A549 (cell line): ENCODE results near the gene RBL1. TPM values are rescaled to one million over a fixed set of nuclear protein-coding genes. Genes with fewer than 3 reads are reported as not detected.
A peak's percentile ranks its signal among the peaks of the same experiment; 100 is the strongest.
"Not testable (repeated sequence)": the region's sequence is repeated elsewhere in the genome, so short reads cannot be mapped to it uniquely, and the experiment has no call there.

ENCODE experiments used
- ATAC-seq, 2 experiments: fragments of 200-7000 bp in 1 of 2; fragments of >200 bp in 1 of 2; cut with Nextera tagmentation in 1 of 2; cut with Tn5 transposase in 1 of 2; 3 replicates each; pipeline versions ENCODE4 v1.8.0 to v1.9.1; 2018 to 2020; ENCODE audit warnings: mild to moderate bottlenecking in 1 of 2, moderate library complexity in 1 of 2
- CTCF ChIA-PET: fragments of 300-600 bp; sonication (Branson Sonifier 250); formaldehyde crosslinking; extraction: SDS; loops from one replicate; lab custom pipeline; 2021; ENCODE audit warnings: antibody characterized with exemption, inconsistent platforms; lab: Yijun Ruan, JAX
- POLR2A ChIA-PET: fragments of 350-600 bp; formaldehyde crosslinking; extraction: SDS; loops from one replicate; lab custom pipeline; 2021; ENCODE audit warnings: antibody characterized with exemption, inconsistent platforms; lab: Yijun Ruan, JAX
- DNase-seq, 2 experiments: peaks; one replicate each; pipeline versions ENCODE4 v3.0.0 to v3.0.0-alpha.2; 2011 to 2016; ENCODE audit warnings: low read depth in 1 of 2, low spot score in 1 of 2
- FAIRE-seq: peaks from 2 replicates; lab custom pipeline; 2011; peaks lifted over from hg19 to GRCh38; lab: Jason Lieb, UNC
- H3K27ac ChIP-seq, 2 experiments: fragments of >200 bp; sonication (Bioruptor Twin); formaldehyde crosslinking; 3 replicates each; pipeline ENCODE4 v1.5.1; 2016 to 2017
- H3K4me1 ChIP-seq: fragments of >200 bp; sonication (Bioruptor Twin); formaldehyde crosslinking; 3 replicates; pipeline ENCODE4 v1.6.1; 2016
- H3K4me2 ChIP-seq: fragments of >200 bp; sonication (Bioruptor Twin); formaldehyde crosslinking; 3 replicates; pipeline ENCODE4 v1.6.1; 2016
- H3K4me3 ChIP-seq: fragments of >200 bp; sonication (Bioruptor Twin); formaldehyde crosslinking; 3 replicates; pipeline ENCODE4 v1.5.1; 2016
- H3K9me3 ChIP-seq: fragments of >200 bp; sonication (Bioruptor Twin); formaldehyde crosslinking; 3 replicates; pipeline ENCODE4 v1.6.1; 2016
- BHLHE40 ChIP-seq: IDR thresholded peaks from 2 replicates; pipeline ENCODE4 v1.6.1; 2012; ENCODE audit warnings: low read depth, low read length, inconsistent platforms
- CHD2 ChIP-seq: fragments of 150-350 bp; IDR thresholded peaks from 2 replicates; pipeline ENCODE4 v1.6.1; 2014; ENCODE audit warnings: low read length; ENCODE audit not compliant: partially characterized antibody
- FOSB ChIP-seq: fragments of 250-450 bp; sonication (Bioruptor Pico); IDR thresholded peaks from 2 replicates; pipeline ENCODE4 v1.5.0; 2020; ENCODE audit warnings: mild to moderate bottlenecking, moderate library complexity
- FOSL2 ChIP-seq, 2 experiments: fragments of 450-650 bp in 1 of 2; fragments of >200 bp in 1 of 2; sonication (Bioruptor Twin) in 1 of 2; formaldehyde crosslinking; IDR thresholded peaks; 2 replicates each; pipeline versions ENCODE4 v1.5.0 to v1.6.1; 2016 to 2020; ENCODE audit warnings: mild to moderate bottlenecking in 1 of 2, moderate library complexity in 1 of 2
- HEYL ChIP-seq: fragments of 250-450 bp; sonication (Bioruptor Pico); IDR thresholded peaks from 2 replicates; pipeline ENCODE4 v1.8.0; 2021; ENCODE audit warnings: mild to moderate bottlenecking, moderate library complexity
- MAFK ChIP-seq: fragments of 450-650 bp; IDR thresholded peaks from 2 replicates; pipeline ENCODE4 v1.6.1; 2014; ENCODE audit not compliant: partially characterized antibody
- MAX ChIP-seq: IDR thresholded peaks from 2 replicates; pipeline ENCODE4 v1.6.1; 2012
- MAZ ChIP-seq: fragments of 150-350 bp; IDR thresholded peaks from 2 replicates; pipeline ENCODE4 v1.6.1; 2014; ENCODE audit warnings: antibody characterized with exemption, low read depth, low read length, borderline replicate concordance
- NR3C1 ChIP-seq: fragments of >200 bp; sonication (Bioruptor Twin); formaldehyde crosslinking; IDR thresholded peaks from 3 replicates; pipeline ENCODE4 v1.6.1; 2017
- POLR2AphosphoS2 ChIP-seq: conservative IDR thresholded peaks from 2 replicates; pipeline ENCODE4 v1.6.1; 2012; ENCODE audit warnings: low read length, improper control_type of control experiment, inconsistent platforms
- RARB ChIP-seq: fragments of 250-450 bp; sonication (Bioruptor Pico); IDR thresholded peaks from 2 replicates; pipeline ENCODE4 v1.8.0; 2021; ENCODE audit warnings: mild to moderate bottlenecking, moderate library complexity
- RCOR1 ChIP-seq: fragments of 150-350 bp; IDR thresholded peaks from 2 replicates; pipeline ENCODE4 v1.6.1; 2014; ENCODE audit warnings: antibody characterized with exemption, low read length, low read depth
- RNF2 ChIP-seq: fragments of 200-600 bp; sonication (generic); IDR thresholded peaks from 2 replicates; pipeline ENCODE4 v1.6.1; 2016; ENCODE audit warnings: low read depth, mild to moderate bottlenecking, antibody characterized with exemption, moderate library complexity, borderline replicate concordance
- SMC3 ChIP-seq: fragments of >200 bp; sonication (Bioruptor Twin); formaldehyde crosslinking; IDR thresholded peaks from 3 replicates; pipeline ENCODE4 v1.6.1; 2018; ENCODE audit warnings: inconsistent platforms
- WGBS: methylation state at CpG from one replicate; pipeline ENCODE4 v1.1.6; 2017; ENCODE audit errors: missing lambda C conversion rate; 5-methylcytosine and 5-hydroxymethylcytosine counted together
- polyA plus RNA-seq, 4 experiments: library from polyadenylated mRNA; depleted of rRNA in 3 of 4; stranded (reverse); fragments of >200 nt; fragmentation: RNase III in 1 of 4; extraction: RNeasy Plus Mini Kit Qiagen cat#74134 plus additional on column Dnase treatment in 1 of 4; gene quantifications; 2 replicates in 3 of 4; 3 replicates in 1 of 4; pipeline ENCODE4 v1.2.3, GENCODE V29; 2011 to 2017
- TF ChIP-seq, protein P1 (sequence below): fragments of >200 bp; sonication (Bioruptor Twin); formaldehyde crosslinking; IDR thresholded peaks from 2 replicates; pipeline ENCODE4 v1.6.1; 2016
- TF ChIP-seq, protein P2 (sequence below): fragments of 200-600 bp; sonication (generic); IDR thresholded peaks from 2 replicates; pipeline ENCODE4 v1.6.1; 2016; ENCODE audit warnings: antibody characterized with exemption, mild to moderate bottlenecking, moderate library complexity

RBL1 gene
- polyA plus RNA-seq, 2 of the 4 experiments (the other 2 are of a cell fraction): 10.2 to 17.1 TPM

DNA sequence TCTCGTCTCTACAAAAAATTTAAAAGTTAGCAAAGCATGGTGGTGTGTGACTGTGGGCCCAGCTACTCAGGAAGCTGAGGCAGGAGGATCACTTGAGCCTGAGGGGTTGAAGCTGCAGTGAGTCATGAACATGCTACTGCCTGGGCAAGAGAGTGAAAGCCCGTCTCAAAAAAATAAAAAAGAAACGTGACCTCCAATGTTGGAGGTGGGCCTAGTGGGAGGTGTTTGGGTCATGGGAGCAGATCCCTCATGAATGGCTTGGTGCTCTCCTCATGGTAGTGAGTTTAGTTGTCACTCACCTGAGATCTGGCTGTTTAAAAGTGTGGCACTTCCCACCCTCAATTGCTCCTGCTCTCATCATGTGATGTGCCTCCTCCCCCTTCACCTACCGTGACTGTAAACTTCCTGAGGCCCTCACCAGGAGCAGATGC, 24.3 kb downstream of the RBL1 start:
- FAIRE-seq (no peak), DNase-seq (no peak)
- CTCF ChIA-PET: interaction anchor here (0.8 kb wide), 1 partner anchor 9 kb away, joined by 3 read pairs; no protein-coding TSS in a partner anchor

GRCh38 chr20:37069563-37069962, 26.2 kb downstream of the RBL1 start:
- CTCF ChIA-PET, H3K4me1 ChIP-seq, H3K4me3 ChIP-seq, DNase-seq, POLR2A ChIA-PET, FAIRE-seq, H3K4me2 ChIP-seq, H3K27ac ChIP-seq, H3K9me3 ChIP-seq, ATAC-seq: not testable (repeated sequence)
- WGBS: 94% methylated on average over 2 of the region's 25 CpGs

More for the DNA sequence above, 24.3 kb downstream of the RBL1 start:
- Histone ChIP-seq H3K9me3 (peaks cover 4% of the 10 kb centered on the region; the same call in 1 of the 3 replicates), H3K4me1 (peaks cover 6% of the 10 kb centered on the region; the same call in 1 of the 3 replicates), H3K27ac (no peak overlapping the region)
- no peak for ATAC-seq
- TF ChIP-seq SMC3 (no peak), CHD2 (no peak), RCOR1 (no peak), MAX (no peak), RARB (no peak), RNF2 (no peak)
- TF ChIP-seq, protein P1, sequence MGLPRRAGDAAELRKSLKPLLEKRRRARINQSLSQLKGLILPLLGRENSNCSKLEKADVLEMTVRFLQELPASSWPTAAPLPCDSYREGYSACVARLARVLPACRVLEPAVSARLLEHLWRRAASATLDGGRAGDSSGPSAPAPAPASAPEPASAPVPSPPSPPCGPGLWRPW: no peak
- TF ChIP-seq, all 56 proteins: peak for 0
- 80% methylated on average over 4 of the region's 4 CpGs for WGBS
- POLR2A ChIA-PET: no interaction called here
- Histone ChIP-seq H3K4me2 (no peak overlapping the region), H3K4me3 (no peak overlapping the region)

DNA sequence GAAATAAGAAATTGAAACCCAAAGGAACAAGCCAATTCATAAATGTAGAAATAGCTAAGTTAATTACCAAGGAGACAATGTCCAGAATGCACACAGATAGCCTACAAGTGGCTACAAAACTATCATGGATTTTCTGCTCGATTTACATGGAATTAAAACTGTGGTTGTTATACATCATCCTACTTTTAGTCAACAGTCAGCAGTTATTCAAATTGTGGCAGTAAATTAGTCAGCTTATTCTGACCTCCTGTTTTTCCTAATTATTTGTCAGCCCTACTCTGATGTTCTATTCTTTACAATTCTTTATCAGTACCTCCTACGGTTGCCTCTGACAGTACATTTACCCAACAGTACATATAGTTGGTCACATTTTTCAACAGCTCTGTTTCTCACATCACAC, 29.6 kb downstream of the RBL1 start:
- CTCF ChIA-PET: interaction anchor here (1.0 to 1.3 kb wide), 2 partner anchors 16 to 51 kb away, joined by 3 to 5 read pairs; no protein-coding TSS in a partner anchor
- POLR2A ChIA-PET: no interaction called here
- FAIRE-seq: no peak

DNA sequence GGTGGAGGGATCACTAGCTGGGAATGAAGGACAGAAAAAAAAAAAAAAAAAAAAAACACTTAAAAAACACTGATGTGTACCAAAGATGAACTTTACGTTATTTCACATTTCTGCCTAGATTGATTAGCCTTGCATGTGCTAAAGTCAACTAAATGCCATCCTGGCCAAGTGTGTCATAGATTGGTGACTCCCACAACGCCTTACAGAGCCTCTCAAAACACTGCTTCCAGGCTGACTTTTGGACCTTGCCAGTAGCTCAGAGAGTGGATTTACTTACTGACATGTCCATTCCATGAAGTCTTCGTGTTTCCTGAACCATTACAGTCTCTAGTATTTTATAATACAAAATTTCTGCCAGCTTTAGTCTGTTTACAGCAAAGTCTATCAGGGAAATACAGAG, 40.5 kb downstream of the RBL1 start:
- POLR2A ChIA-PET: interaction anchor here (0.6 kb wide), 1 partner anchor 92 kb away, joined by 3 read pairs; no protein-coding TSS in a partner anchor
- TF ChIP-seq NR3C1: no peak
- no peak for TF ChIP-seq MAFK
- TF ChIP-seq POLR2AphosphoS2: no peak
- no peak for TF ChIP-seq RCOR1
- TF ChIP-seq BHLHE40: no peak
- WGBS: 95% methylated on average over 3 of the region's 3 CpGs
- FAIRE-seq (no peak), ATAC-seq (no peak), DNase-seq (no peak)
- CTCF ChIA-PET: interaction anchor here (1.2 kb wide), 1 partner anchor 12 kb away, joined by 4 read pairs; no protein-coding TSS in a partner anchor
- Histone ChIP-seq H3K9me3 (no peaks in the 10 kb centered on the region), H3K27ac (no peak overlapping the region), H3K4me1 (0 out of 3 replicates have a peak, but pooled peaks cover 4% of the 10 kb centered on the region), H3K4me3 (no peak overlapping the region), H3K4me2 (no peak overlapping the region)

More for the DNA sequence above, 29.6 kb downstream of the RBL1 start:
- no peak for DNase-seq
- peak; percentile 81 for TF ChIP-seq MAFK
- TF ChIP-seq FOSL2 (IDR thresholded peaks at IDR 0.05): no peak
- no peak for TF ChIP-seq FOSL2 (CRISPR knock-in tag; IDR thresholded peaks at IDR 0.05)
- Histone ChIP-seq H3K27ac (no peak overlapping the region), H3K4me2 (no peak overlapping the region), H3K9me3 (no peaks in the 10 kb centered on the region), H3K4me3 (no peak overlapping the region), H3K4me1 (no peaks in the 10 kb centered on the region)
- 86% methylated on average over 2 of the region's 2 CpGs for WGBS
- no peak for ATAC-seq

GRCh38 chr20:37053230-37053950, 42.4 kb downstream of the RBL1 start:
- 94% methylated on average over 4 of the region's 4 CpGs for WGBS
- ChIA-PET CTCF (no interaction called here), POLR2A (no interaction called here)
- Histone ChIP-seq H3K4me3 (no peak overlapping the region), H3K4me2 (no peak overlapping the region), H3K4me1 (no peaks in the 10 kb centered on the region), H3K27ac (no peak overlapping the region)
- DNase-seq (no peak), ATAC-seq (no peak)
- no peak for TF ChIP-seq MAZ
- no peak for TF ChIP-seq FOSB
- TF ChIP-seq, protein P2, sequence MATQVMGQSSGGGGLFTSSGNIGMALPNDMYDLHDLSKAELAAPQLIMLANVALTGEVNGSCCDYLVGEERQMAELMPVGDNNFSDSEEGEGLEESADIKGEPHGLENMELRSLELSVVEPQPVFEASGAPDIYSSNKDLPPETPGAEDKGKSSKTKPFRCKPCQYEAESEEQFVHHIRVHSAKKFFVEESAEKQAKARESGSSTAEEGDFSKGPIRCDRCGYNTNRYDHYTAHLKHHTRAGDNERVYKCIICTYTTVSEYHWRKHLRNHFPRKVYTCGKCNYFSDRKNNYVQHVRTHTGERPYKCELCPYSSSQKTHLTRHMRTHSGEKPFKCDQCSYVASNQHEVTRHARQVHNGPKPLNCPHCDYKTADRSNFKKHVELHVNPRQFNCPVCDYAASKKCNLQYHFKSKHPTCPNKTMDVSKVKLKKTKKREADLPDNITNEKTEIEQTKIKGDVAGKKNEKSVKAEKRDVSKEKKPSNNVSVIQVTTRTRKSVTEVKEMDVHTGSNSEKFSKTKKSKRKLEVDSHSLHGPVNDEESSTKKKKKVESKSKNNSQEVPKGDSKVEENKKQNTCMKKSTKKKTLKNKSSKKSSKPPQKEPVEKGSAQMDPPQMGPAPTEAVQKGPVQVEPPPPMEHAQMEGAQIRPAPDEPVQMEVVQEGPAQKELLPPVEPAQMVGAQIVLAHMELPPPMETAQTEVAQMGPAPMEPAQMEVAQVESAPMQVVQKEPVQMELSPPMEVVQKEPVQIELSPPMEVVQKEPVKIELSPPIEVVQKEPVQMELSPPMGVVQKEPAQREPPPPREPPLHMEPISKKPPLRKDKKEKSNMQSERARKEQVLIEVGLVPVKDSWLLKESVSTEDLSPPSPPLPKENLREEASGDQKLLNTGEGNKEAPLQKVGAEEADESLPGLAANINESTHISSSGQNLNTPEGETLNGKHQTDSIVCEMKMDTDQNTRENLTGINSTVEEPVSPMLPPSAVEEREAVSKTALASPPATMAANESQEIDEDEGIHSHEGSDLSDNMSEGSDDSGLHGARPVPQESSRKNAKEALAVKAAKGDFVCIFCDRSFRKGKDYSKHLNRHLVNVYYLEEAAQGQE: no peak
- TF ChIP-seq HEYL (CRISPR knock-in tag): no peak
- TF ChIP-seq, all 56 proteins: peak for 0
- H3K9me3 ChIP-seq: no peaks in the 10 kb centered on the region
- no peak for FAIRE-seq
